Measurements from ENCODE around the gene SH3BGRL2. TPM values are rescaled to one million over a fixed set of nuclear protein-coding genes. Genes with fewer than 3 reads are reported as not detected.
"Not testable (repeated sequence)": the region's sequence is repeated elsewhere in the genome, so short reads cannot be mapped to it uniquely, and the experiment has no call there.

Gene SH3BGRL2
- total RNA-seq, 1 experiment from 2014 or later: 3.8 TPM

DNA sequence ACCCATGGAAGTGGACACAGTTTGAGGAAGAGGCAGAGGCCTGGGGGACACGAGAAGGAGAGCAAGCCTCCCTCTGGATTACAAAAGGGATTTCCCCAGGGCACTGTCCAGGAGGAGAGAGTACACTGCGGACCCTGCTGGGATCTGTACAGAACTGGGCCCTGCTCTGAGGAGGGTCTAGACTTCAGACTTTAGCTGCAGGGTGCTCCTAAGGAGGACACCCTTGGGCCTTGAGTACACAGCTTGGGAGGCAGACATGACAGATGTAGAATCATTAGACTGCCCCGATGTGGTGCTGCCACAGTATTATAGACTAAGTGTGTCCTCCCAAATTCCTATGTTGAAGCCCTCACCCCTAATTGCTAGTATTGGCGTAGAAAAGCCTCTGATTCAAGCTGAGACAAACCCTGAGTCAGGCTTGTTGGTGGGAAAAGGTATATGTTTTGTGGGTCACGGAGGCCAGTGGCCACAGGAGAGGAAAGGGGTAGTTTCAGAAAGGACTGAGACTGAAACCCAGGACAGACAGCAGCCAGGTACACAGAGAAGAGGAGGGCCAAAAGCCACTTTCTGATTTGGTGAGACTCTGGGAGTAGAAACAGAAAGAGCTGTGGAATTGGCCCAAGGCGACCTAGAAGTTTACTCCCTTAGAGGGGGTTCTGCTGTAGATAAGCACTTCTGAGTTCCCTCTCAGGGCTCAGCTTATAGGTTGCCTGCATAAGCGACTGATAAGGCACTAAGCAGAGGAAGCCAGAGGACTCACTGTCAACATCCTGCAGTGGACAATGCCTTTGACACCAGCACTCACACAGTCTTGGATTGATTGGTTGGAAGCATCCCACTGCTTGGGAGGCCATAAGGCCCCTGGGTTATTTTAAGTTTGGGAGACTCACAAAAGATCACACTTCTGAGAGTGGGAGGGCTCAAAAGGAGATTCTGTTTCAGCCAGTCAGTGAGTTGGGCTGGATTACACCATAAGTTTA, 16.5 kb upstream of the SH3BGRL2 start:
- BruUV-seq (replicated peaks): no TSS peak
- Histone ChIP-seq H3F3A (ENCODE audit: low read length, unreplicated experiment) (no peaks in the 10 kb centered on the region), H4K20me1 (ENCODE audit: low read length) (no peaks in the 10 kb centered on the region), H3K27me3 (ENCODE audit: low read length) (no peaks in the 10 kb centered on the region), H3K79me2 (ENCODE audit: low read length) (no peaks in the 10 kb centered on the region), H3K4me1 (ENCODE audit: insufficient read depth, low read length) (peaks cover 17% of the 10 kb centered on the region), H3K4me2 (ENCODE audit: low read length) (no peak overlapping the region), H3K36me3 (ENCODE audit: low read depth, low read length) (no peaks in the 10 kb centered on the region), H3K9me3 (ENCODE audit: low read length) (no peaks in the 10 kb centered on the region), H3K9ac (ENCODE audit: low read length) (no peak overlapping the region), H3K27ac (ENCODE audit: low read length) (no peak overlapping the region), H3K4me3 (ENCODE audit: low read length) (no peak overlapping the region), H2AFZ (ENCODE audit: low read length) (no peak overlapping the region), H3K9me2 (replicated peaks; ENCODE audit: low read length) (no peaks in the 10 kb centered on the region)
- ChIA-PET CTCF (no interaction called here), POLR2A (ENCODE audit: unreplicated experiment) (no interaction called here)
- DNase-seq: no peak
- TF ChIP-seq EZH2phosphoT487 (IDR thresholded peaks at IDR 0.05; ENCODE audit: borderline replicate concordance, low read length) (no peak), EZH2 (IDR thresholded peaks at IDR 0.05; ENCODE audit: low read length, unreplicated experiment) (no peak)
- TF ChIP-seq, protein P1, sequence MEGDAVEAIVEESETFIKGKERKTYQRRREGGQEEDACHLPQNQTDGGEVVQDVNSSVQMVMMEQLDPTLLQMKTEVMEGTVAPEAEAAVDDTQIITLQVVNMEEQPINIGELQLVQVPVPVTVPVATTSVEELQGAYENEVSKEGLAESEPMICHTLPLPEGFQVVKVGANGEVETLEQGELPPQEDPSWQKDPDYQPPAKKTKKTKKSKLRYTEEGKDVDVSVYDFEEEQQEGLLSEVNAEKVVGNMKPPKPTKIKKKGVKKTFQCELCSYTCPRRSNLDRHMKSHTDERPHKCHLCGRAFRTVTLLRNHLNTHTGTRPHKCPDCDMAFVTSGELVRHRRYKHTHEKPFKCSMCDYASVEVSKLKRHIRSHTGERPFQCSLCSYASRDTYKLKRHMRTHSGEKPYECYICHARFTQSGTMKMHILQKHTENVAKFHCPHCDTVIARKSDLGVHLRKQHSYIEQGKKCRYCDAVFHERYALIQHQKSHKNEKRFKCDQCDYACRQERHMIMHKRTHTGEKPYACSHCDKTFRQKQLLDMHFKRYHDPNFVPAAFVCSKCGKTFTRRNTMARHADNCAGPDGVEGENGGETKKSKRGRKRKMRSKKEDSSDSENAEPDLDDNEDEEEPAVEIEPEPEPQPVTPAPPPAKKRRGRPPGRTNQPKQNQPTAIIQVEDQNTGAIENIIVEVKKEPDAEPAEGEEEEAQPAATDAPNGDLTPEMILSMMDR (conservative IDR thresholded peaks at IDR 0.05; ENCODE audit: low read depth, low read length): no peak
- intact Hi-C loops (cut with micrococcal nuclease): no loop called here
- ATAC-seq: no peak

DNA sequence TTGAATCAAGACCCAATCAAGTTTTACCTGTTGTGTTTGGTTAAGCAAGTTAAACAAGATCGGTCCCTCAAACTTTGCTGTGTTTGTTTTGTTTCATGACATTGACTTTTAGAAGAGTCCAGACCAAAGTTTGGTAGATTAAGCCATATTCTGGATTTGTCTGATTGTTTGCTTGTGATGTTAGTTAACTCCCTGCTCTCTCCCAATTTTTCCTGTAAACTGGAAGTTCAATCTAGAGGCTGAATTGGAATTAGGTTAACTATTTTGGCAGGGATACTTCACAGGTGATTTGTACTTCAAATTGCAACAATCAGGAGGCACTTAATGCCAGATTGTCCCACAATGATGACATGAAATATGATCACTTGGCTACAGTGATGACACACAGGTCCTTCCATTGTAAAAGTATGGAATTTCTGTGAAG, 13.6 kb upstream of the SH3BGRL2 start:
- ChIA-PET CTCF (no interaction called here), POLR2A (ENCODE audit: unreplicated experiment) (no interaction called here)
- intact Hi-C loops (cut with micrococcal nuclease): no loop called here
- H3K4me3 ChIP-seq (ENCODE audit: low read length): no peak overlapping the region
- H3K9ac ChIP-seq (ENCODE audit: low read length): no peak overlapping the region
- no peaks in the 10 kb centered on the region for H3K36me3 ChIP-seq (ENCODE audit: low read depth, low read length)
- H3K27me3 ChIP-seq (ENCODE audit: low read length): no peaks in the 10 kb centered on the region
- ATAC-seq (no peak), DNase-seq (peak; percentile 60)
- H3K4me2 ChIP-seq (ENCODE audit: low read length): peak overlapping the region; percentile 68
- H3K4me1 ChIP-seq (ENCODE audit: insufficient read depth, low read length): peaks cover 8% of the 10 kb centered on the region
- H3K79me2 ChIP-seq (ENCODE audit: low read length): no peaks in the 10 kb centered on the region
- H3K27ac ChIP-seq (ENCODE audit: low read length): peak overlapping the region; percentile 25
- H3K9me2 ChIP-seq (replicated peaks; ENCODE audit: low read length): no peaks in the 10 kb centered on the region
- peak overlapping the region; percentile 78 for H2AFZ ChIP-seq (ENCODE audit: low read length)
- TF ChIP-seq, protein P1 (conservative IDR thresholded peaks at IDR 0.05; ENCODE audit: low read depth, low read length): no peak
- TF ChIP-seq EZH2phosphoT487 (IDR thresholded peaks at IDR 0.05; ENCODE audit: borderline replicate concordance, low read length) (no peak), EZH2 (IDR thresholded peaks at IDR 0.05; ENCODE audit: low read length, unreplicated experiment) (no peak)
- BruUV-seq (replicated peaks): no TSS peak
- no peaks in the 10 kb centered on the region for H3K9me3 ChIP-seq (ENCODE audit: low read length)
- no peaks in the 10 kb centered on the region for H3F3A ChIP-seq (ENCODE audit: low read length, unreplicated experiment)
- H4K20me1 ChIP-seq (ENCODE audit: low read length): no peaks in the 10 kb centered on the region

DNA sequence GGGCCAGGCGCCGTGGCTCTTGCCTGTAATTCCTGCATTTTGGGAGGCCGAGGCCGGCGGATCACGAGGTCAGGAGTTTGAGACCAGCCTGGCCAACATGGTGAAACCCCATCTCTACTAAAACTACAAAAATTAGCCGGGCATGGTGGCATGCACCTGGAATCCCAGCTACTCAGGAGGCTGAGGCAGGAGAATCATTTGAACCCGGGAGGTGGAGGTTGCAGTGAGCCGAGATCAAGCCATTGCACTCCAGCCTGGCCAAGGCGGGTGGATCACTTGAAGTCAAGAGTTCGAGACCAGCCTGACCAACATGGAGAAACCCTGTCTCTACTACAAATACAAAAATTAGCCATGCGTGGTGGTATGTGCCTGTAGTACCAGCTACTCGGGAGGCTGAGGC, 12.7 kb upstream of the SH3BGRL2 start:
- POLR2A ChIA-PET (ENCODE audit: unreplicated experiment); H3K27me3 ChIP-seq (ENCODE audit: low read length); CTCF ChIA-PET; H3K9ac ChIP-seq (ENCODE audit: low read length); H4K20me1 ChIP-seq (ENCODE audit: low read length); H3K79me2 ChIP-seq (ENCODE audit: low read length); intact Hi-C loops (cut with micrococcal nuclease); H2AFZ ChIP-seq (ENCODE audit: low read length); H3K4me3 ChIP-seq (ENCODE audit: low read length); H3F3A ChIP-seq (ENCODE audit: low read length, unreplicated experiment); H3K36me3 ChIP-seq (ENCODE audit: low read depth, low read length); H3K9me3 ChIP-seq (ENCODE audit: low read length); H3K4me1 ChIP-seq (ENCODE audit: insufficient read depth, low read length); BruUV-seq (replicated peaks); DNase-seq; H3K4me2 ChIP-seq (ENCODE audit: low read length); ATAC-seq; H3K9me2 ChIP-seq (replicated peaks; ENCODE audit: low read length); H3K27ac ChIP-seq (ENCODE audit: low read length): not testable (repeated sequence)

All from PC-3 (cell line).